ENCODE results near the gene ATAD1.
"Not testable (repeated sequence)": the region's sequence is repeated elsewhere in the genome, so short reads cannot be mapped to it uniquely, and the experiment has no call there.

Gene ATAD1

GRCh38 chr10:87740254-87740655 lies 77.8 kb downstream of the ATAD1 start:
- TF ChIP-seq CTCF (IDR thresholded peaks at IDR 0.05): no peak
- no peak overlapping the region for H3K4me3 ChIP-seq
- no peak overlapping the region for H3K27ac ChIP-seq
- intact Hi-C loops (cut with DNase I; ENCODE audit: low total_unique reads): no loop called here
- H3K27me3 ChIP-seq: no peaks in the 10 kb centered on the region
- peaks cover 0 to 4% (median 0%) of the 10 kb centered on the region in 4 donors for H3K4me1 ChIP-seq
- H3K9me3 ChIP-seq: no peaks in the 10 kb centered on the region
- peaks cover 0 to 14% (median 11%) of the 10 kb centered on the region in 3 donors for H3K36me3 ChIP-seq
- no peak for DNase-seq

- DNase-seq: no peak
- H3K9me3 ChIP-seq: no peaks in the 10 kb centered on the region
- no peaks in the 10 kb centered on the region for H3K27me3 ChIP-seq
- intact Hi-C loops (cut with DNase I; ENCODE audit: low total_unique reads): no loop called here
- no peak overlapping the region for H3K27ac ChIP-seq
- peaks cover 0 to 9% (median 8%) of the 10 kb centered on the region in 3 donors for H3K36me3 ChIP-seq
- peaks cover 0 to 8% (median 2%) of the 10 kb centered on the region in 4 donors for H3K4me1 ChIP-seq
- no peak for TF ChIP-seq CTCF (IDR thresholded peaks at IDR 0.05)
- no peak overlapping the region for H3K4me3 ChIP-seq
Observed at GRCh38 chr10:87739703-87740102, 78.3 kb downstream of the ATAD1 start.

DNA sequence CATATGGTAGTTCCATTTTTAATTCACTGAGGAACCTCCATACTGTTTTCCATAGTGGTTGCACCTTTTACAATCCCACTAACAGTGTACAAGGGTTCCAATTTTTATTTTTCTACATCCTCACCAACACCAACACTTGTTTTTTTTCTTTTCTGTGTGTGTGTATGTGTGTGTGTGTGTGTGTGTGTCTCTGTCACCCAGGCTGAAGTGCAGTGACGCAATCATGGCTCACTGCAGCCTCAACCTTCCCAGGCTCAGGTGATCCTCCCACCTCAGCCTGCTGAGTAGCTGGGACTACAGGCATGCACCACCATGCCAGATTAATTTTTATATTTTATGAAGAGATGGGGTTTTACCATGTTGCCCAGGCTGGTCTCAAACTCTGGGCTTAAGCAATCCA lies 79.8 kb downstream of the ATAD1 start:
- H3K27ac ChIP-seq; intact Hi-C loops (cut with DNase I; ENCODE audit: low total_unique reads); H3K36me3 ChIP-seq; H3K4me1 ChIP-seq; DNase-seq; H3K9me3 ChIP-seq; H3K27me3 ChIP-seq; H3K4me3 ChIP-seq: not testable (repeated sequence)

- no peaks in the 10 kb centered on the region for H3K36me3 ChIP-seq
- H3K4me1 ChIP-seq: peaks cover 0 to 6% (median 3%) of the 10 kb centered on the region in 4 donors
- no peak overlapping the region for H3K27ac ChIP-seq
- TF ChIP-seq CTCF (IDR thresholded peaks at IDR 0.05): peak; percentile 69 to 85
- H3K9me3 ChIP-seq: no peaks in the 10 kb centered on the region
- H3K4me3 ChIP-seq: no peak overlapping the region
- intact Hi-C loops (cut with DNase I; ENCODE audit: low total_unique reads): loop anchor here (2.0 to 5.0 kb wide), 2 partner anchors 73 to 202 kb away; no protein-coding TSS in a partner anchor
- no peaks in the 10 kb centered on the region for H3K27me3 ChIP-seq
- no peak for DNase-seq
Observed at GRCh38 chr10:87734987-87735827, 82.8 kb downstream of the ATAD1 start.

DNA sequence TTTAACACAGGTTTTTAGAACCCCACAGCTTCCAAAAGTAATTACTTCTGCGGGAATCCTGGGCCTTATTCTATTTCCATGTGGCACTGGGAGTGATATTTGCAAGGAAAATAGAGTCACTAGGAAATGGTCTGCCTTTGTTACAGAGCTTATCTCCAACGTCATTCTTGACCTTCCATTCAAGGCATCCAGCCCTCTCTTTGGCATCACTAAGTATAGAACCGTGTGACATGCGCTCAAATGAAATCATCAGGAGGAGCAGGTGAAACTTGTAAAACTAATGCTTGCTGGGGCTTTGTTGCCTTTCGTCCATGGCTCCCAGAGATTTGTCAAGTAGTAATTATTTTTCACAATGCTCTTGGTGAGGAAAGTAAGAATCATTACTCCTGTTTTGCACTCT lies 84.9 kb downstream of the ATAD1 start:
- Histone ChIP-seq H3K4me3 (no peak overlapping the region), H3K27ac (no peak overlapping the region), H3K9me3 (no peaks in the 10 kb centered on the region), H3K36me3 (no peaks in the 10 kb centered on the region), H3K4me1 (peaks cover 0 to 6% (median 3%) of the 10 kb centered on the region in 4 donors), H3K27me3 (no peaks in the 10 kb centered on the region)
- DNase-seq: no peak
- intact Hi-C loops (cut with DNase I; ENCODE audit: low total_unique reads): loop anchor here (5.0 kb wide), 1 partner anchor 71 kb away; no protein-coding TSS in a partner anchor
- no peak for TF ChIP-seq CTCF (IDR thresholded peaks at IDR 0.05)

DNA sequence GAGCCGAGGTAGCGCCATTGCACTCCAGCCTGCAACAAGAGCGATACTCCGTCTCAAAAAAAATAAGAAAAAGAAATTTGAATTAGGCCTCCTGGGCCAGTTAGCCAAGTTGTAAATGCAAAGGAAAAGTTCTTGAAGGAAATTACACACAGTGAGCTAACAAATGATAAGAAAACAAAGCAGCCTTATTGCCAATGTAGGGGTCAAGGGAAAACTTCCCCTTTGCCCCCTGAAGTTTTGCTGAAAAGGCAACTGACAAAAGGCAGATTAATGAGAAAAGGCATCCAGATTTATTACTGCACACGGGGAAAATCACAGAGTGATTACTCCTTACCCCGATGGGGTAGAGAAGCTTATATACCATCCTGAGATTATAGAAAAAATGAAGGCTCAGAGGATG lies 88.1 kb downstream of the ATAD1 start:
- Histone ChIP-seq H3K27ac (no peak overlapping the region), H3K4me3 (no peak overlapping the region), H3K9me3 (no peaks in the 10 kb centered on the region), H3K4me1 (peaks cover 0 to 3% (median 1%) of the 10 kb centered on the region in 4 donors), H3K27me3 (no peaks in the 10 kb centered on the region), H3K36me3 (peaks cover 0 to 15% (median 0%) of the 10 kb centered on the region in 3 donors)
- no peak for DNase-seq
- intact Hi-C loops (cut with DNase I; ENCODE audit: low total_unique reads): loop anchor here (5.0 kb wide), 1 partner anchor 68 kb away; no protein-coding TSS in a partner anchor
- TF ChIP-seq CTCF (IDR thresholded peaks at IDR 0.05): no peak

Data from tibial artery (tissue), 4 donors.